SK-N-MC (cell line): ENCODE results near the gene FKRP.

Experiments
- EZH2 ChIP-seq: fragments of 200-600 bp; sonication (generic); IDR thresholded peaks from one replicate; pipeline ENCODE4 v1.6.1; 2017; ENCODE audit warnings: antibody characterized with exemption
- POLR2AphosphoS5 ChIP-seq: IDR thresholded peaks from 2 replicates; pipeline ENCODE4 v1.6.1; 2012; ENCODE audit warnings: mild to moderate bottlenecking, low read depth, low read length, borderline replicate concordance

- no peak for TF ChIP-seq POLR2AphosphoS5
- TF ChIP-seq EZH2: no peak
Measured at GRCh38 chr19:46725859-46726393, 19.9 kb upstream of the FKRP start.
